Liver (tissue), 3 donors: Measurements from ENCODE around the gene PDZD8.

Experiments
- CTCF ChIP-seq: fragments of 150-350 bp; IDR thresholded peaks from 2 replicates; pipeline ENCODE4 v1.5.1; 2017; ENCODE audit warnings: improper control_type of control experiment, low read depth, low read length; ENCODE audit not compliant: missing input control
- EGR1 ChIP-seq, 2 donors: IDR thresholded peaks; 2 replicates each; pipeline ENCODE4 v1.6.1; 2016 to 2018; ENCODE audit warnings: antibody characterized with exemption in 2 of 2, low read depth in 2 of 2
- FOXA1 ChIP-seq: IDR thresholded peaks from 2 replicates; pipeline ENCODE4 v1.6.1; 2016; ENCODE audit warnings: antibody characterized with exemption
- FOXA2 ChIP-seq: IDR thresholded peaks from 2 replicates; pipeline ENCODE4 v1.6.1; 2016; ENCODE audit warnings: antibody characterized with exemption
- HNF4A ChIP-seq, 2 donors: conservative IDR thresholded peaks; 2 replicates each; pipeline ENCODE4 v1.6.1; 2016; ENCODE audit warnings: antibody characterized with exemption in 2 of 2, mild to moderate bottlenecking in 2 of 2
- JUND ChIP-seq, 2 donors: IDR thresholded peaks; 2 replicates each; pipeline ENCODE4 v1.6.1; 2016; ENCODE audit warnings: antibody characterized with exemption in 2 of 2
- RAD21 ChIP-seq, 2 donors: IDR thresholded peaks; 2 replicates each; pipeline ENCODE4 v1.6.1; 2016; ENCODE audit warnings: antibody characterized with exemption in 2 of 2, mild to moderate bottlenecking in 2 of 2
- REST ChIP-seq: IDR thresholded peaks from 2 replicates; pipeline ENCODE4 v1.6.1; 2016; ENCODE audit warnings: antibody characterized with exemption, mild to moderate bottlenecking
- RXRA ChIP-seq, 2 donors: IDR thresholded peaks; 2 replicates each; pipeline ENCODE4 v1.6.1; 2017 to 2018; ENCODE audit warnings: antibody characterized with exemption in 2 of 2, mild to moderate bottlenecking in 1 of 2
- SP1 ChIP-seq: IDR thresholded peaks from 2 replicates; pipeline ENCODE4 v1.6.1; 2018; ENCODE audit warnings: antibody characterized with exemption, mild to moderate bottlenecking
- TAF1 ChIP-seq: conservative IDR thresholded peaks from 2 replicates; pipeline ENCODE4 v1.6.1; 2016; ENCODE audit warnings: antibody characterized with exemption, mild to moderate bottlenecking
- YY1 ChIP-seq: IDR thresholded peaks from 2 replicates; pipeline ENCODE4 v1.6.1; 2016; ENCODE audit warnings: antibody characterized with exemption, mild to moderate bottlenecking
- TF ChIP-seq, protein P1 (sequence below): IDR thresholded peaks from 2 replicates; pipeline ENCODE4 v1.6.1; 2016; ENCODE audit warnings: antibody characterized with exemption
- TF ChIP-seq, protein P2 (sequence below): IDR thresholded peaks from 2 replicates; pipeline ENCODE4 v1.6.1; 2016; ENCODE audit warnings: antibody characterized with exemption
- donor health status: healthy.
- donor health status: healthy.

GRCh38 chr10:117412469-117413010 lies 37.3 kb upstream of the PDZD8 start:
- TF ChIP-seq CTCF (no peak), RXRA (IDR thresholded peaks at IDR 0.05) (no peak), JUND (IDR thresholded peaks at IDR 0.05) (no peak), RAD21 (IDR thresholded peaks at IDR 0.05) (no peak), SP1 (no peak), FOXA2 (no peak), REST (no peak), YY1 (no peak), TAF1 (no peak), FOXA1 (no peak), HNF4A (conservative IDR thresholded peaks at IDR 0.05) (no peak), EGR1 (IDR thresholded peaks at IDR 0.05; ENCODE audit: low read depth in 2 of 2) (no peak)
- TF ChIP-seq, protein P1, sequence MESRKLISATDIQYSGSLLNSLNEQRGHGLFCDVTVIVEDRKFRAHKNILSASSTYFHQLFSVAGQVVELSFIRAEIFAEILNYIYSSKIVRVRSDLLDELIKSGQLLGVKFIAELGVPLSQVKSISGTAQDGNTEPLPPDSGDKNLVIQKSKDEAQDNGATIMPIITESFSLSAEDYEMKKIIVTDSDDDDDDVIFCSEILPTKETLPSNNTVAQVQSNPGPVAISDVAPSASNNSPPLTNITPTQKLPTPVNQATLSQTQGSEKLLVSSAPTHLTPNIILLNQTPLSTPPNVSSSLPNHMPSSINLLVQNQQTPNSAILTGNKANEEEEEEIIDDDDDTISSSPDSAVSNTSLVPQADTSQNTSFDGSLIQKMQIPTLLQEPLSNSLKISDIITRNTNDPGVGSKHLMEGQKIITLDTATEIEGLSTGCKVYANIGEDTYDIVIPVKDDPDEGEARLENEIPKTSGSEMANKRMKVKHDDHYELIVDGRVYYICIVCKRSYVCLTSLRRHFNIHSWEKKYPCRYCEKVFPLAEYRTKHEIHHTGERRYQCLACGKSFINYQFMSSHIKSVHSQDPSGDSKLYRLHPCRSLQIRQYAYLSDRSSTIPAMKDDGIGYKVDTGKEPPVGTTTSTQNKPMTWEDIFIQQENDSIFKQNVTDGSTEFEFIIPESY, result no peak
- TF ChIP-seq, protein P2, sequence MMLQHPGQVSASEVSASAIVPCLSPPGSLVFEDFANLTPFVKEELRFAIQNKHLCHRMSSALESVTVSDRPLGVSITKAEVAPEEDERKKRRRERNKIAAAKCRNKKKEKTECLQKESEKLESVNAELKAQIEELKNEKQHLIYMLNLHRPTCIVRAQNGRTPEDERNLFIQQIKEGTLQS, result no peak
